SU-DHL-6 (cell line): ENCODE results near the gene IYD.

Source experiments
- CTCF ChIP-seq: fragments of 200-600 bp; sonication (generic); IDR thresholded peaks from one replicate; pipeline ENCODE4 v1.5.1; 2017; ENCODE audit warnings: antibody characterized with exemption, mild to moderate bottlenecking, low read length, moderate library complexity; ENCODE audit not compliant: insufficient read depth, poor library complexity, severe bottlenecking
- EZH2phosphoT487 ChIP-seq: fragments of 200-600 bp; sonication (generic), shearing (Covaris generic); conservative IDR thresholded peaks from 2 replicates; pipeline ENCODE4 v1.6.1; 2018; ENCODE audit warnings: mild to moderate bottlenecking, antibody characterized with exemption, low read length, moderate library complexity, mixed read lengths

GRCh38 chr6:150354754-150355571 lies 13.8 kb upstream of the IYD start:
- TF ChIP-seq CTCF: no peak
- no peak for TF ChIP-seq EZH2phosphoT487
